ENCODE measurements around the gene NGEF.
A peak's percentile ranks its signal among the peaks of the same experiment; 100 is the strongest.

The NGEF gene

DNA sequence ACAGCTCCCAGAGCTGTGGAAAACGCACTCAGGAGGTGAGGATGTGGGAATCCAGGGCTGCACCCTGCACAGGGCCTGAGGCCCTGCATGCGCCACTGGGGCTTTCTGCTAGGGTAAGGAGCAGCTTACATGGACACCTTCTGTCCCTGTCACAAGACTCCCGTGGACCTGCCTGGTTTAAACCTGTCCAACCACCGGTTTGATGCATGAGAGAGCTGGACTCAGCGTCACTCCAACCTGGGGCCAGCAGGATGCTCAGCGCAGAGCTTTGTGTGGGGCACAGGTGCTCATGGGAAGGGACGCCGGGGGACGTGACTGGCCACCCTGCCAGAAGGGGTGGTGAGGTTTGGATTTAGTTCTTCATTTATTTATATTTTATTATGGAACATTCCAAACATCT lies 118.8 kb downstream of the NGEF start:
- no peak for DNase-seq

DNA sequence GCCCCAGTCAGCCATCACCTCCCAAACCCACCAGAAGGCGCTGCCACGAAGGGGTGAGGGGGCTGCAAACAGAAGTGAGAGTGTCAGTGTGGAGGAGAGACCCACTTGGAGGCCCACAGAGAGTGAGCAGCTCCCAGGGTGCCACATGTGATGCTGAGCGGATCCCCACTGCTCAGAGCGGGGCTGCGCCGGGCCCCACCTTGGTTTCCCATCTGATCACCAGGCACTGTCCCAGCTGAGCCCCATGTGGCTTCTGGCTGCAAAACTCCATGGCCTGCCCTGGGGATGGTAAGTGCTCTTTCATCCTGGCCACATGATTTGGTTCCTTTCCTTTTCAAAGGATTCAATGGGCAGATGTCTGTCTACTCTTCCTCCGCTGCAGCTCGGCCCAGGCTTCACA lies 119.2 kb downstream of the NGEF start:
- no peak for DNase-seq

DNA sequence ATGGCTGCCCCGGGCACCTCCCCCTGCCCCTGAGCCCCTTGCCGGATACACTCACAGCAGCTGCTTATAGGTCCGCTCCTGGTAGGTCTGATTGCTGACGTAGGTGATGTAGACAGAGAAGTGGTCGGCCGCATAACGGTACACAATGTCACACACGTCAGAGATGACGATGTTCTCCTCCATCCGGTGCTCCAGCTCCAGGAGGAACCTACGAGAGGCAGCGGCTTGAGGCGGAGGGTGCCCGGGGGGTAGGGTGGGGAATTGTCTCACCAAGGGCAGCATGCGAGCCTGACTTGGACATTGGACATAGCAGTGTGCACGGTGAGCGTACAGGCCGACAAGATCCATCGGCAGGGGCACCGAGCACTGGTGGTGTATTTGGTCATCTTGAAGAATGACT lies 120.2 kb downstream of the NGEF start:
- no peak for DNase-seq

DNA sequence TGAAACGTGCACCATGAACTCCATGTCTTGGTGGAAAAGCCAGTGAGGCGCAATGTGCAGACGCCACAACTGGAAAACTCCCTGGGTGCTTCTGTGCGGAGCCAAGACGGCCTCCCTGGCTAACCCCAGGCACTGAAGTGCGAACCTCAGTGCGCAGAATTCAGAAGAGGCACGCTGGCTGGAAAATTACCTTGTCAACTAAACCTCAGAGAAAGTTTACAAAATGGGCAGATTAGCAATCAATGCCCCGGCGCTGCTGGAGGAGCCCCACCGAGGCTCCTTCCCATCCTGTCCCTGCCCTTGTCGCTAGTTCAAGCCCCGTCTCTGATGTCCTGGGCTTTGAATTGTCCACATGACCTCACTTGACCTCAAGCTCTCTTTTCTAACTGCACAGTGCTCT lies 120.8 kb downstream of the NGEF start:
- no peak for DNase-seq

DNA sequence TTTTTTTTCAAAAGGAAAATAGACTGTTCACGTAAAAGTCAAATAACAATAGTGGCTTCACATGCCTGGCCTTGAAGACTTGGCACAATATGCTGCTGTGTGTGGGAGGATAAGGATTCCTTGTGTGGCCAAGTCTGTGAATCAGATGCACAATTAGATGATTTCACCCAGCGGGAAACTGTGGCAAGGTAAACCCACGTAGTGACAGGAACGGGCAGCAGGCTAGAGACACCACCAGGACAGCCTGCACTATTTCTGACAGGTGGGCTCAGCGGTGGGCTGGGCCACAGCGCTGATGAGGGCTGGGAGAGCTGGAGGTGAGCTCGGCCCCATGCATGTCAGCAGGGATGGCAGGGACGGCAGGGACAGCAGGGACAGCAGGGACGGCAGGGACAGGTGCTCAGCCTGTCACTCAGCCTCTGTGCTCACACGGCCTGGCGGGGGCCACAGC lies 121.4 kb downstream of the NGEF start:
- DNase-seq, result peak; percentile 77

DNA sequence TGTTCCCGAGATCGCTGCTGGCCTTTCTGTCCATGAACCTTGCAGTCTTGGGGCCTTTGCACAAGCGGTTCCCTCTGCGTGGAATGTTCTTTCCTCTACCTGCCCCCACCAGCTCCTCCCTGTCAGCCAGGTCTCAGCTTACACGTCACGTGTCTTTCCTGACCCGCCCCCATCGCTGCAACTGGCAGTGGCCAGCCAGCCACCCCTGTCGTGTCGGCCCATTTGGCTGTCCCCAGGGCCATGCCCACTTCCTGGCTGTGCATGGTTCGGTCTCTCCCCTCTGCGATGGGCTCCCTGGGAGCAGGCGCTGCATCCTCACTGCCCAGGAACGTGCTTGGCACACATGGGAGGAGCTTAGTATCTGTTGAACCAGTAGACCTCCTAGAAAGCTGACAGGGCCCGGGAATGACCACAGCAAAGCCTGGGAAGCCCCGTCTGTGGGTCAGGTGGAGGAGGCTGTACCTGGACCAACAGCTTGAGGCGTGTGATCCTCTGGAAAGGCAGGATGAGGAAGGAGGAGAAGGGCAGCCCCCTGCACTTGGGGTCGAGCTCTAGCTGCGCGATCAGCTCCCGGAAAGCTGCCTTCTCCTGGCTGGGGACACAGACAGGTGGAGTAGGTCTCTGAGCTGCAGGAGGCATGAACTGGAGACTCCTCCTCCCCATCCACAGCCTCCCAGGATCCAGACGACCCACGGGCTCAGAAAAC lies 122.0 kb downstream of the NGEF start:
- DNase-seq, result peak; percentile 77

DNA sequence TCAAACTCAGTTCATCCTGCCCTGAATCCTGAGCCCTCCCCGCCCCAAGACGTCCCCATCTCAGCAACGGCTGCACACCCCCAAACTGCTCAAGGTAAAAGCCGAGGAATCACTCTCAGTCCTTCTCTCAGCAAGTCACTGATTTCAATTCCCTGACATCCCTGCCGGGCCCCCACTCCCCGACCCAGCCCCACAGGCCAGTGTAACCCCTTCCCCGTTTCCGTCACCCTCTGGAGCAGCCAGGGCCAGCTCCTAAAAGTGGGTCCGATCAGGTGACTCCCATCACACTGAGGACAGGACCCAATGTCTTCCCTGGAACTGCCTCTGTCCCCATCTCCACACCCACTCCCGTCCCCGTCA lies 122.5 kb downstream of the NGEF start:
- no peak for DNase-seq

DNA sequence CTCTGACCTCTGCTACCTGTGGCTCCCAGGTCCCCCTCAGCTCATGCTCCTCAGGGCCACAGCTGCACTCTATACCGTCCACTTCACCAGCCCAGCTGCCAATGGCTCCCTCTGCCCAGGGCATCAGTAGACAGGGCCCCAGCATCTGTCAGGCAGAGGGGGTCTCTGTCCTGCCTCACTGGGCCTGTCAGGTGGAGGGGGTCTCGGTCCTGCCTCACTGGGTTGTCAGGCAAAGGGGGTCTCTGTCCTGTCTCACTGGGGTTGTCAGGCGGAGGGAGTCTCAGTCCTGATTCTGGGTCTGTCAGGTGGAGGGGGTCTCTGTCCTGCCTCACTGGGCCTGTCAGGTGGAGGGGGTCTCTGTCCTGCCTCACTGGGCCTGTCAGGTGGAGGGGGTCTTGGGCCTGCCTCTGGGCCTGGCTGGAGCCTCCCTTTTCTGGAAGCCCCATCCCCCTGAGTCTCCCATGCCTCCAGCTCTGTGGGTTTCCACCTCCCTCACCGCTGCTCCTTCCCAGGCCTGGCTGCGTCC lies 123.1 kb downstream of the NGEF start:
- no peak for DNase-seq

DNA sequence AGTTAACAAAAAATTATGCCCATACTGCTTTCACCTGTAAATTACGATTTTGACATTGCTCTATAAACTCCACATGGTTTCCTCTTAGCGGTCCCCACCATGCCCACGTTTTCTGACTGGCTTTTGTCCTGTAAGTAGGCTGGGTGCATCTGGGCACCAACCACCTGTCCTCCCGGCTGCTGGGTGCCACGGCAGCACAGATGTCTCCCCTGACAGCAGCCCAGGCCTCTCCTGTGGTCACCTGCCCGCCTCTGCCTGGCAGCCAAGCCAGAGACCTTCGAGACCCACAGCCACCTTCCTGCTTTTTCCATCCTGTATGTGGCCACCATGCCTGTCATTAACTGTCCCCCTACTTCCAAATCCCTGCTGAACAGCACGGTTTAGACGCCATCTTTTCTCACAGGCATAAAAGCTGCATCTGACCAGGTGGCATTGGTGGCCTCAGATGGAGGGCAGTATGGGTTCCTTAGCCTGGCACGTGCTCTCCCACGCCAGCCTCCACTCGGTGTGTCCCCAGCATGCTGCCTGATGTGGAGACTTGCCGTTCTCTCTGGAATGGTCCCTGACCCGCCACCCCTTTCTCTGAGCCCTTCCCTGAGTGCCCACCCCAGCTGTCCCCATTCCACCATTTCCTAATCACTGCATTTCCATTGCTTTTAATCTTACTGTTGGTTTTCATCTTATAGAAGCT lies 124.1 kb downstream of the NGEF start:
- no peak for DNase-seq

DNA sequence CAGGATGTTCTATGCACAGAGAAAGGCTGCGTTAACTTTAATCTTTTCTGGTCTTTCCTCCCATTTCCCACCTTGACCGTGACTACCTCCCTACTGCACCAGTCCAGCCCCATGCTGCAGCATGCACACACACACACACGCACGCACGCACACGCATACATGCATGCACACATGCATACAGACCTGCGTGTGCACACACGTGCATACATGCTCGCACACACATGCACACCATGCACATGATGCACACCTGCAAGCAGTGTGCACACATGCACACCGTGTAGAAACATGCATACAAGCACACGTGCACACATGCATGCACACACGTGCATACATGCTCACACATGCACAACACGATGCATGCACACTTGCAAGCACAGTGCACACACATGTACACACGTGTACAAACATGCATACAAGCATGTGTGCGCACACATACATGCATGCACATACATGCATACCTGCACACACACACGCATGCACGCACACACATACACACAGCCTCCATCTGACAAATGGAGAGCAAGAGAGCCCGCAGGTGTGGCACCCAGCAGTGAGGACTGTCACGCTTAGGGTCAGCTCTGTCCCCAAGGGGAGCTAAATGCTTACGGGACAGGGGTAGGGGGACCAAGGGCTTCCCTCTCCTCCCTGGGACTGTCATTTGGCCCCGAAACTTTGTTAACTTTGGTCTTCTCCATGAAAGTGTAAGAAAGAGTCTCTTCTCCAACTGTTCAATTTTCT lies 124.8 kb downstream of the NGEF start:
- no peak for DNase-seq

DNA sequence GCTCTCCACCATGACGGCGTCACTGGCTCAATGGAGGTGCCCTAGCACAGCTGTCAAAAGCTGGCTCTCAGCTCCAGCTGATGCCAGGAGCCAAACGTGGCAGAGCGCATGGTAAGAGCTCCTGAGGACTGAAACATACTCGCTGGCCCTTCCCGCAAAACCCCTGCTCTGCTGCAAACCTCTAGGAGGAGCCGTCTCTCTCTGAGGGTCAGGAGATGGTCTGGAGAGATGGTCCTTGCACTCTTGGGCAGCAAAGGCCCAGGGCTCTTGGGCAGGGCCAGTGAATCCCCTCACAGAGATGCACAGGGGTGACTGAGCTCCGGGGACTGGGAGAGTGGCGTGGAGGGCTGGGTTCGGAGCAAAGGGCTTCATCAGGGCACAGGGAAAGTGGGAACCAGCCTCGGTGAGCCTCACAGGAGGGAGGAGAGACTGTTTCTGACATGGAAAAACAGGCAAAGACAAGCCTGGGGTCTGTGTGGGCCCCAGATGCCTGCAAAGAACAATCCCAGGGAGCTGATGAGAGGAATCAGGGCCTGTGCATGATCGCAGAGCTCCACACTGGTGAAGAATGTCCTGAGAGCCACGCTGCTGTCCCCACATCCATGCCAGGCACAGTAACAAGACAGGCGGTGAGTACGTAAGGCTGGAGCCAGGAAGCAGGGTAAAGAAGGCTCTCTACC lies 125.7 kb downstream of the NGEF start:
- no peak for DNase-seq

DNA sequence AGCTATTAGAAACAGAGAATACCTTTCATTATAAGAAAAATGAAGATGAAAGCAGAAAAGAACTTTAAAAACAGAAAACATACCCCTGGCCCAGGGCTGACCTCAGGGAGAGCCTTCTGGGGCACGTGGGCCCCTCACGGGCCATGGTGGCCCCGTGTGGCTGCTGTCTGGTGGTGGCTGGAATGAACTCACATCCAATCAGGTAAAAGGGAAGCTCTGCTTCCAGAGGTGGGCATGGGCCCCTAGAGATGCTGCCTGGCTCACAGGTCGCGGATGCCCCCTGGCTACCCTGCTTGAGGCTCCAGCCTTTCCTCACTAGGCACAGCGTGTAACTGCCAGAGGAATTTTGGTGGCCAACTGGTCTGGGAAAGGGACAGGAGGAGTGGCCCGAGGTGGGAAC lies 126.4 kb downstream of the NGEF start:
- no peak for DNase-seq

DNA sequence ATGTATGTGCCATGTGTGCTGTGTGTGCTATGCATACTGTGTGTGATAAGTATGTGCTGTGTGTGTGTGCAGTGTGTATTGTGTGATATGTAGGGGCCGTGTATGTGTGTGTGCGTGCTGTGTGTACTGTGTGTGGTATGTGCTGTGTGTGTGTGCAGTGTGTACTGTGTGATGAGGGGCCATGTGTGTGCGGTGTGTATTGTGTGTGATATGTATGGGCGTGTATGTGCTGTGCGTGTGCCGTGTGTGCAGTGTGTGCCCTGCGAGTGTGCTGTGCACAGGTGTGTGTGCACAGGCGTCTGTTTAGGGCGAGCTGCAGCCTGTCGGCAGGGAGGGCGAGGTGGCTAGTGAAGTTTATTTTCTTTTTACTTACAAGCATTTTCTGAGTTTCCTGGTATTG lies 126.9 kb downstream of the NGEF start:
- no peak for DNase-seq

DNA sequence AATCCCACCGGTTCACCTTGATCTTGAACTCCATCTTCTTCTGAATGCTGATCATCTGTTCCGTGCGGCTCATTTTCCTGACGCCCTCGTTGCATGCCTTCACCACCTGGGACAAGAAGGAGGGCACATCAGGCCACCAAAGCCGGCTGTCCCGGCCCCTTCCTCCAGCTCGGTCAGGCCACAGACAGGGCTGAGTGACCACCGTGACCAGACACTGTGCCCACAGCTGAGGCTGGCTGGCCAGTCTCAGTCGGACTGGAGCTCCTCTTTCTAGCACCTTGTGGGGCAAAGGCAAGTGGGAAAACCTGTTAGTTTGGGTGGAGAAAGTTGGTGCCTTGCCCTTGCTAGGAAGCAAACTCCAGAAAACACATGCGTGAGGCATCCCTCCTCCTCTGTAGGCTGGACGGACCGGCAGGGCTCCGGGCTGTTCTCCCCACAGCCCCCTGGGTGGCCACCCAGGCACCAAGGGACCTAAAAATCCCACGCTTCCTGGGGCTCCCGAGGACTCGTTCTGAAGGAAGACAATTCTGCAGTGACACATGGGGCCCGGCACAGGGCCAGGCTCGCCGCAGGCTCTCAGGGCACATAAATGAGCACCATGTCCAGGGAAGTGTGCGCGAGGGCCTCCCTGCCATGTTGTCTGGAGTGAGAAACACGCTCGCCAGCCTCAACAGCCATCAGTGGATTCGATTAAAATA lies 127.6 kb downstream of the NGEF start:
- DNase-seq, result no peak

DNA sequence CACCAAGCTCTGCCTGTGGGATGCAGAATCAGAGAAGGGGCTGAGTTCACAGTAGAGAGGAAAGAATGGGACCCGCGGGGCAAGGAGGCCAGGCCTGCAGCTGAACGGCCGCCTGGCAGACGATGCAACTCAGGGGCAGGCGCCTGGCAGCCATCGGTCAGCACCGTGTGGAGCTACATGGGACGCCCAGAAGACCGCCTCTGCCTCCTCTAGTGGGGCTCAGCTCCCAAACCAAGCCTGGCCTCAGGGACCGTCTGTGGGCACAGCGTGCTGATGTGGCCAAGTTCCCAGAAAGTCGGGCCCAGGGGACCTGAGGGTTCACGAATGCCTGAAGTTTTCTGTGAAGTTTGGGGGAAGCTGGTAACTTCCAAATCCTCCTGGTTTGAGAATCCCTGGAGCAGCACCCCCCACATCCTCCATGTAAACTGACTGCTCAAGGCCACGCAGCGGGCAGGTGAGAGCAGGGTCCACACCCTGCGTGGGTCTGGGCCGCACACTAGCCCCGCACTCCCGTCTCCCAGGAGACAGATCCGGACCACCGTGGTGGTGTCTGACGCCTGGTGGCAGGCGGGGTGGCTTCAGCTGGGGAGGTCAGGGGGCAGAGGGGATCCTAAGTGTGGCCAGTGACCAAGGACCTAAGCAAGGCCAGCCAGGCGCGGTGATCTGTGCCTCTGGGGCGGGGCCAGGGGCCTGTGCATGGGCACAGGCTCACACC lies 128.3 kb downstream of the NGEF start:
- DNase-seq, result no peak

DNA sequence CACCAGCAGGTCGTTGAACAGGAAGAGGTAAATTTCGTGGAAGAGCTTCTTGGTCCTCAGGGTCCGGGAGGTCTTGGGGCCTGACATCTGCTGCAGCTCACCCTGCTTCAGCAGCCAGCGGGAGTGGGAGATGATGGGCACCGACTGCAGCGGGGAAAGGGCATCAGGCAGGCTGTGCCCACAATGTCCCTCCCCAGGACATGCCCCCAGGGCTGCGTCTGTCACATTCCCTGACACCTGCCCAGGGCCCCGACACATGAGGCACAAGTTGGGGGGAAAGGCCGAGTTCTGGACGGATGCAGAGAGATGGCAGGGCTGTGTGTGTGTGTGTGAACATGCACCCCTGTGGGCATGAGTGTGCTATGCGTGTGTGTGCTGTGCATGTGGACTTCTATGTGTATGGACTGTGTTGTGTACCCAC lies 129.0 kb downstream of the NGEF start:
- no peak for DNase-seq

DNA sequence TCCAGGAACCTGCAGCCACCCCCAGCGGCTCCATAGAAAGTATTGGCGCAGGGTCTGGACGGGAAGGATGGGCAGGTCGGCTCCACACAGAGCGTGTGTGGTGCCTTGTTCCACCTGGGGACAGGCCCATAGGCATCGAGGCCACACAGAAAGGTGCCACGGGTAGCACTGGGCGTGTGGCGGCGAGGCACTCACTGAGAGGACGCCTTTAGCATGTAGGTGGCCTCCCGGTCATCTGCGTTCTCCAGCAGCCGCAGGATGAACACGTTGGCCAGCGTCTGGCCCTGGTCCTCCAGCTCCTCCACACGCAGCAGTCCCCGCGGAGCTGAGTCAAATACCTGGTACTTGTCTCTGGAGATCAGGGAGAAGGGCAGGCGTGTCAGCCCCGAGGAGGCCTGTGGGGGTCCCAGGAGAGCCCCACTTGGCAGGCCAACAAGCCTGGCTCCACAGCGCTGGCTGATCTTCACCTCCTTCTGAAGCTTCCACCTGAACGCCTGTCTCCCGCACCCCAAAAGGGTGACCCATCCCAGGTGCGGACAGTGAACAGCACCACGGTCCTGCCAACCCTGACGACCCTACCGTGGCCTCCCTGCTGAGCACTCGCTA lies 129.8 kb downstream of the NGEF start:
- no peak for DNase-seq

DNA sequence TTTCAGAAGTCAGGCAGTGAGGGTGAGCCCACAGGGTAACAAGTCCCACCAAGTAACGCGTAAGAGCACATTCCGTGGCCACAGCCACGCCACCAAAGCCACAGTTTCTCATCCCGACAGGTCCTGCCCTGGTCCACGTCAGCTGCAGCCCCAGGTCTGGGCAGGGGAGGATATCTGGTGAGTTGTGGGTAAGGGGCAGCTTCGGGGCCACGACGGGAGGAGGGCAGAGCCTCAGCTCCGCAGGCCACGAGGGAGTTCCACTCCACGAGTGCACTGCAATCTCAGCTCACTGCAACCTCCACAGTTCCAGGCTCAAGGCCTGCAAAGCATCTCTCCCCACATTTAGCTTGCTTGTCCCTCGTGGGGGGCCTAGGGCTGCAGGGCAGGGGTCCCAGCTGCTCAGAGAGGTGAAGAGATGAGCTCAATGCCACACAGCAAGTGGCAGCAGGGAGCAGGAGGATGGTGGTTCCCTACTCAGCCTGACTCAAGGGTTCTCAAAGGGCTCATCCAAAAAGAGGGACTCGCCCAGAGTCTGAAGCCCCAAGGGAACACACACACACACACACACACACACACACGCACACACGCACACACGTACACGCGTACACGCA lies 130.4 kb downstream of the NGEF start:
- DNase-seq, result no peak

DNA sequence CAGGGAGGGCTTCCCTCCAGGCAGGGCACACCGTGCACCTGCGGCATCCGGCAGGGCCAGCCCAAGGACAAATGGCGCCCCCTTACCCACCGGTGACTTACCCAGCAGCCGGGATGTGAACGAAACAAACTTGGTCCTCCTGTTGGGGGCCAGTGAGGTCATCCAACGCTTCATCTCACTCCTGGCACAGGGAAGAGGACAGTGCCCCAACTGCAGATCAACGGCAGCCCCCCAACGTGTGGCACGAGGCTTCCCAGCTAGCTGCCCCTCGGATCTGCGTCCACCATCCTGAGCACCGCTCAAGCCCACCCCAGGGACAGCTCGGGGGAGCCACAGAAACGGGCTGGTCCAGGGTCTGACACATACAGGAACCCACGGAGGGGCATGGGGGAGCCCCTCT lies 131.0 kb downstream of the NGEF start:
- DNase-seq, result no peak

DNA sequence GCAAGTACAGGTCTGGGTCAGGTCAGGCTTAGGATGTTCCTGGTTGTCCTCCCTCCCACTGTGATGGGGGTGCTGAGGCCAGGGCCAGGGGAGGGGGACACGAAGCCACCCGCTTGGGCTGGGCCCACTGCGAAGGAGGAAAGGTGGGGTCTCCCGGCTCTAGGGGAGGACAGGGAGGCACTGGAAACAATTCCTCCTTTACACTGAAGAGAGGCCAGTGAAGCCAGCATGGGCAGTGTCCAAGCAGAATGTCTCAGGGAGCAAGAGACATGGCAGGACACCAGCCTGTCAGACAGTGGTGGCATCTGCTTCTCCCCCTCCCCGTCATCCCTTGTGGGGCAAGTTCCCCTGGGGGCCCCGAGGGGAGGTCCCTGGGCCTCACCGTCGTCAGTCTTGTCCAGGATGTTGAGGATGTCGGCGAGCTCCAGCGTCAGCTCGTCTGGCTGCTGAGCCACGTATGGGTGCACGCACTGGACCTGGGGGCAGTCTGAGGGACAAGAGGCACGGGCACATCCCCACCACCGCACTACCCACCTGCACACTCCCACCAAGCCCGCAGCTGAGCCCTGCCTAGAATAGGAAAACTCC lies 132.2 kb downstream of the NGEF start:
- DNase-seq, result no peak
